GM04503 (cell line): ENCODE measurements around the gene NATD1.
"Not testable (repeated sequence)": the region's sequence is repeated elsewhere in the genome, so short reads cannot be mapped to it uniquely, and the experiment has no call there.

Experiments
- DNase-seq: peaks from one replicate; pipeline ENCODE4 v3.0.0-alpha.2; 2012; ENCODE audit warnings: low read depth

NATD1 gene

GRCh38 chr17:21246698-21247097 lies 6.5 kb downstream of the NATD1 start:
- DNase-seq, result no peak

DNA sequence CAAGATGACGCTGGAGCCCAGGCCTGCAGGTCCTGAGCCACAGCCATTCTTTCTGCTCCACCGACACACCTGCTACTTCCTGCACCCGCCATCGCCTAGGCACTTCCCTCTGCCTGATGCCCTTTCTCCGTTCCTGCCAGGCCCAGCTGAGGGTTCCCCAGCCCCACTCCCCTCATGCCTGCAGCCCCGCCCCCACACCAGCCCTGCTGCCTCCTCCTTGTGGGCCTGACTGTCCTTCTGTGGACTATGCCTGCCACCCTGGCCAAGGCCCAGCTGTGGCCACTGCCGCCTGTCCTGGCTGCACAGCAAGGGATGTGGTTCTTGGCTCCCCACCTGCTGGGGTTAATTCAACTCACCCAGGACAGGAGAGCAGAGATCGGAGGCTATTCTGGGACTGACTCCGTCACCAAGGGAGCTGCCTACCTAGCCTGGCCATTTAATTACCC lies 7.5 kb downstream of the NATD1 start:
- DNase-seq, result no peak

- DNase-seq, result no peak
These were observed 9.5 kb downstream of the NATD1 start for GRCh38 chr17:21243516-21244303.

DNA sequence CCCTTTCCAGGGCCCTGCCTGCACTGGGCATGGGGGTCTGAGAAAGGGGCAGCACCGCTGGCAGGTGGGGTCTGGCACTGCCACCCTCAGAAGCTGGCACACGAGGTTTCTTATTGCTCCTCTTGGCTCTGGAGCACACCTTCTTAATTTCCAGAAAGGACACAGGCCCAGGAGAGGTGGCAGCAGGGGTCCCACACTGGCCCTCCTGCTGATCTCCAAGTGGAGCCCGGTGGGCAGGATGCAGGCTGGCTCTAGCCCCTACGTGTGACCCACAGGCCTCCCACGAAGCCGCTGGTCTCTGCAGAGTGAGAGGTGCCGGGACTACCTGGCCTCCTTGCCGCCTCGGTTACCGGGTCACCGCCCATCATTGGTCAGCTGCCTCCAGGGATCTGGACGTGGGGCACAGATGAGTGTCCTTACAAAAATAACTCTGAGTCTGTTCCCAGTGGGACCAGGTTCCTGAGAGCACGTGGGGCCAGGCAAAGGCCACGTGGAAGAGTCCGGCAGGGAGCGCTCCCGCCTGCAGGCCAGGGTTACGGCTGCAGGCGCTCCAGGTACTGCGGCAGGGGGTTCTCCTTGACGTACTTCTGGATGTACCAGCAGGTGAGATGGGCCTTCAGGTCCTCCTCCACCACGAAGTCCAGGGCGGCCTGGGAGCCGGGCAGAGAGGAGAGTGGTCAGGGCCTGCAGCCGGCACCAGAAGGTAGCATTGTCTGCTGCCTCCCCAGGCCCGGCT lies 10.3 kb downstream of the NATD1 start:
- no peak for DNase-seq

- DNase-seq, result no peak
These were observed 11.0 kb downstream of the NATD1 start for GRCh38 chr17:21242026-21242697.

DNA sequence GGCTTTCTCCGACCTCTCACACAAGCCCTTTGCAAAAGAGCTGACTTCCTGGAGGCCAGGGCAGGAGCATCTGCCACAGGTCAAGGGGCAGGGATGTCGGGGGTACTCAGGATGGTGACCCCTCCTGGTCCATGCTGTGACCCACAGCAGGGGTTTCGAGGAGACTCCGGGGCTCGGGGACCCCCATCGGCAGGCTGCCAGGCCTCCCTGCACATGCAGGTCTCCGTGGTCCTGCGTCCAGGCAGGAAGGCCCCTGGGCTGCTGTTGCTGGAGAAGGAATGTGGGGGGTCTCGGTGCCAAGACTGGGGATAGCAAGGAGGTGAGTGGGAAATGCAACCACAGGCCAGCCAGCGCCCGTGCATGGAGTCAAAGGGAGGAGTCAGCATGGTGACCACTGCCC lies 11.6 kb downstream of the NATD1 start:
- DNase-seq, result no peak

- no peak for DNase-seq
These were observed 12.7 kb downstream of the NATD1 start for GRCh38 chr17:21240369-21241055.

DNA sequence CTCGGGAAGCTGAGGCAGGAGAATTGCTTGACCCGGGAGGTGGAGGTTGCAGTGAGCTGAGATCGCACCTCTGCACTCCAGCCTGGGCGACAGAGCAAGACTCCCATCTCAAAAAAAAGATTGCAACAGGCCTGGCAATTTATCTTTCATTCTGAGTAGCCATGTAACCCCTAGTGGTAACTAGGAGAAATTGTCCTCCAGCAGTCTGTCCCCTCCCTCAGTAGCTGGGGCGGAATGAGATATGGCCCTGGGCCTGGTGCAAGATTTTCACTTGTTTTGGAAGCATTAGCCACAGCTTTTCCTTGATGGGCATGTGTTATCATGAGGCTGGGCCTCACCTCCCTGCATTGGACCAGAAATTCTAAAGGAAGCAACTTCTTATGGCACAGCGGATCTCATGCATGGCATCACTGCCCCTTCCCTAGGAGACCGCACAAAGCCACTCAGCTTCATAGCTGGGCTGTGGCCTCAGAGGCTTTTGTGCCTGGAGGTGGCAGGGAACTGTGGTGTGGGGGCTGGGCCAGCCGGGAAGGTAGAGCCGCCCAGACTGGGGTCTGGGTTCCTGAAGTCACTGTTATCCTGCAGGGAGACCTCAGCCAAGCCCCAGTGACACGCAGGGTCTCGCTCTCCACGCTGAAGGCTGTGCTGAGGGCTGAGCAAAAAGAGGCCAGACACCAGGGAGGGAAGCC lies 13.4 kb downstream of the NATD1 start:
- DNase-seq, result no peak

DNA sequence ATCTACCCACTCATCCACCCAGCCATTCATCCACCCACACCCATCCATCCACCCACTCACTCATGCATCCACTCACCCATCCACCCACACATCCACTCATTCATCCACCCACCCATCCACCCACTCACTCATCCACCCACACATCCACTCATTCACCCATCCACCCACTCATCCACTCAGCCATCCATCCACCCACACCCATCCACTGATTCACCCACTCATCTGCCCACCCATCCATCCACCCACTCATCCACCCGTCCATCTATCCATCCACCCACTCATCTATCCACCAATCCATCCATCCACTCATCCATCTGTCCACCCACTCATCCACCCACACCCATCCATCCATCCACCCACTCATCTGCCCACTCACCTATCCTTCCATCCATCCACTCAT lies 17.3 kb downstream of the NATD1 start:
- DNase-seq, result no peak

- no peak for DNase-seq
These were observed 19.4 kb downstream of the NATD1 start for GRCh38 chr17:21233581-21234347.

DNA sequence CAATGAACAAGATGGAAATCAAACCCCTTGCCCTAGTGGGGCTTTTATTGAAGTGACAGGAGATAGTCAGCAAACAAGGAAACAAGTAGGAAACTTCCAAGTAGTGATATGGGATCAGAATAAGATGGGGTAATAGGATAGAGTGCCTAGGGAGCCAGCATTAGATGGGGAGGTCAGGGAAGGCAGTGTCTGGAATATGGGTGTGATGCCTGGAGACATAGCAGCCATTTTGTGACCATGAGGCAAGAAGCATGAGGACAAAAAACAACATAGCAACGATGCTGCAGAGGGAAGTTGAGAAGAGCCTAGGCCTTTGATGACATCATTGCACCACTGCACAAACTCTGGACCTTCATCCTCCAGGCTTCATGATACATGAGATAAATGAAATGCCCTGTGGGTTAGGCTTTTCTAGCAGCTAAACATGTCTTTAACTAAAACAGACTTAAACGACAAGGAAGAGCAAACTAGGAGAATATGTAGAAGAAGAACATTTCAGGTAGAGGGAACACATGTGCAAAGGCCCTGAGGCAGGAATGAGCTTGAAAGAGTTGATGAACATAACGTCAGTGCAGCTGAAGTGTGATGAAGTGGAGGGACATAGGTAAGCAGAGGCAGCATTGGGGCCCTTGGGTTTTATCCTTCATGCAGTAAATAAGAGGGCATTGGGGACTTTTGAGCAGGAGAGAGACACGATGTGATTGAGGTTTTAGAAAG lies 21.0 kb downstream of the NATD1 start:
- DNase-seq, result no peak

- DNase-seq, result no peak
These were observed 21.7 kb downstream of the NATD1 start for GRCh38 chr17:21231533-21231932.

GRCh38 chr17:21228845-21229244 lies 24.4 kb downstream of the NATD1 start:
- DNase-seq, result no peak

DNA sequence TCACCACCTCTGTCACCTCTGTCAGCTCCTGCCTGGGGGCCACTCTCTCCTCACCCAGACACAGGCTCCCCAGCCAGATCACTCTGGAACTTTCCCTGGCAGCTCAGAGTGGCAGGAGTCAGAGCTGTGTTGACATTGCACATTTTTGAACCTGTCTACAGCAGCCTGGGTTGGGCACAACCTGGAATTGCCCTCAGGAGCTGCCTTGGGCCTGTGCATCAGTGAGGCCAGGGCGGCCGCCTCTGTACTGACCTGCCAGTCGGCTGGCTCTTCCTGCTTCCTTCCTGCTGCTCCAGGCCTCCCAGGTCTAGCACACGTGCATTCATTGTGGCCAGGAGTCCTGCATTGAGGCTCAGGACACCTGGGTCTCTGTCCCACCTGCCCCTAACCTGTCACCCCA lies 25.1 kb downstream of the NATD1 start:
- DNase-seq, result no peak

DNA sequence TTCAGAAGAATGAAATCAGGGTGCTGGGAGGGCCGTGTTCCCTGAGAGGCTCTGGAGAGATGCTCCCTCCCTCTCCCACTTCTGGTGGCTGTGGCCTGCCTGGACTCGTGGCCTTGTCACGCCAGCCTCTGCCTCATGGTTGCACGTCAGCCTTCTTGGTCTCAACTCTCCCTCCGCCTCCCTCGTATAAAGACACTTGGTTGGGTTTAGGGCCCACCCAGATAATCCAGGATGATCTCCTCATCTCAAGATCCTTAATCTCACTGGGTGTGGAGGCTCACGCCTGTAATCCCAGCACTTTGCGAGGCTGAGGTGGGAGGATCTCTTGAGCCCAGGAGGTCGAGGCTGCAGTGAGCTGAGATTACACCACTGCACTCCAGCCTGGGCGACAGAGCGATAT lies 25.9 kb downstream of the NATD1 start:
- DNase-seq, result not testable (repeated sequence)

GRCh38 chr17:21223086-21223485 lies 30.1 kb downstream of the NATD1 start:
- DNase-seq, result no peak

- DNase-seq, result no peak
These were observed 34.3 kb downstream of the NATD1 start for GRCh38 chr17:21218831-21219380.

DNA sequence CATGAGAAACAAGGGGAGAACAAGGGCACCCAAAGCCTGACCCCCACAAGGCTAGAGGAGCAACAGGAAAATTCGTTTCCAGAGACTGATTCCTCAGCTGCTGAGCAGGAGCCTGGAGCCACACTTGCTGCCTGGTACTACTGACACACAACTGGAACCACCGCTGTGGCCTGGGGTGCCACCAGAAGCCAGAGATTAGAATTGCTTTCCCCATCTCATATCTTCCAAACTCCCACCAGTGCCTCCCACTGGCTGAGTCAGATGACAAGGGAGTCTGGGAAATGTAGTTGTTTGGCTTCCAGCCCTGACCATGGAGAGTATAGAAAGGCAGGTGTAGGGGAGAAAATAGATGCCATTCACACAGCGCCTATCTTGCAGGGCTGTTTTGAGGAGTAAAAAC lies 35.1 kb downstream of the NATD1 start:
- no peak for DNase-seq

DNA sequence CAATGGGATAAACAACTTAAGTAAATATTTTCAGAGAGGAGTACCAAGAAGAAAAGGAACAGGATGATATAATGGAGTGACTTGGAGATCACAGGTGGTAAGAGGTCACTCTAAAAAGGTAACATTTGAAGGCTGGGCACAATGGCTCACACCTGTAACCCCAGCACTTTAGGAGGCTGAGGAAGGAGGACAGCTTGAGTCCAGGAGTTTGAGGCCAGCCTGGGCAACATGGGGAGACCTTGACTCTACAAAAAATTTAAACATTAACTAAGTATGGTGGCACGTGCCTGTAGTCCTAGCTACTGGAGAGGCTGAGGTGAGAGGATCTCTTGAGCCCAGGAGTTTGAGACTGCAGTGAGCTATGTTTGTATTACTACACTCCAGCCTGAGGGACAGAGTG lies 35.9 kb downstream of the NATD1 start:
- DNase-seq, result no peak

GRCh38 chr17:21215935-21216334 lies 37.3 kb downstream of the NATD1 start:
- DNase-seq, result no peak
